GOT3 (cell line): ENCODE data around the gene NCOA7.
"Not testable (repeated sequence)": the region's sequence is repeated elsewhere in the genome, so short reads cannot be mapped to it uniquely, and the experiment has no call there.

ENCODE experiments used
- DNase-seq: peaks from one replicate; lab custom pipeline; 2025; ENCODE audit warnings: mixed read lengths; lab: John Stamatoyannopoulos, UW

NCOA7 gene

DNA sequence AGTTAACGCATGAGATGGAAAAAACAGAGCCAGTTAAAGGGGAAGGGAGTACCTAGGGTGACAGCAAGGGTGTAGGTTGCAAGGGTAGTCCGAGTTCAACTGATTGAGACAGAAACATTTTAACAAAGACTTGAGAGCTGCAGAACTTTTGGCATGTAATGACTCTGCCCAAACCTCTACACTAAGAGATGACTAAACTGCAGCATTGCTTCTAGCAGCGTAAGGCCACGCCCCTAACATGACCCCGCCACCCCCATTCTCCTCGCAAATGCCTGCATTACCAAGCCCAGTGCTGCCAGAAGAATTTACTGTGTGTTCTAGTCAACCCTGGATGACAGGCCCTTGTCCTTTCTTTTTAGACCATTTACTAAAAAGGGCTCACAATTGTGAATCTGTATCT, 159.5 kb downstream of the NCOA7 start:
- DNase-seq: peak; percentile 6

DNA sequence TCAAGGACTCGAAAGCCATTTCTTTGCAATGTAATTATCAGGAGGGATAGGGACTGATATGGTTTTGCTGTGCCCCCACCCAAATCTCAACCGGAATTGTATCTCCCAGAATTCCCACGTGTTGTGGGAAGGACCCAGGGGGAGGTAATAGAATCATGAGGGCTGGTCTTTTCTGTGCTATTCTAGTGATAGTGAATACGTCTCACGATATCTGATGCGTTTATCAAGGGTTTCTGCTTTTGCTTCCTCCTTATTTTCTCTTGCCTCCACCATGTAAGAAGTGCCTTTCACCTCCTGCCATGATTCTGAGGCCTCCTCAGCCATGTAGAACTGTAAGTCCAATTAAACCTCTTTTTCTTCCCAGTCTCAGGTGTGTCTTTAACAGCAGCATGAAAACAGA, 160.0 kb downstream of the NCOA7 start:
- not testable (repeated sequence) for DNase-seq

DNA sequence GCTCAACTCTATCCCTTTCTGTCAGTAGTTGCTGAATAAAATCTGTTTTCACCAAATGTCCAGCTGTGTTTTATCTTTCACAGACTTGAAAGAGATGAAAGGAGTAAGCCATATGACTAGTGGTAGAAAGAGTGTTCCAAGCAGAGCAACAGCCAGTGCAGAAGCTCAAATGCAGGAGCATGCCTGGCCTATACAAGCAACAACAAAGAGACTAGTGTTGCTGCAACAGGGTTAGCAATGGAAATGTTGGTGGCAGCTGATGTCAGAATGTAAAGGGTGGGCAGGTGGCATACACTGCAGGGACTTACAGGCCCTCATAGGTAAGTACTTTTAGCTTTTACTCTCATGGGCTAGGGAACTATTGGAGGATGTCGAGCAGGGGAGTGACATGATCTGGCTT, 160.6 kb downstream of the NCOA7 start:
- no peak for DNase-seq

DNA sequence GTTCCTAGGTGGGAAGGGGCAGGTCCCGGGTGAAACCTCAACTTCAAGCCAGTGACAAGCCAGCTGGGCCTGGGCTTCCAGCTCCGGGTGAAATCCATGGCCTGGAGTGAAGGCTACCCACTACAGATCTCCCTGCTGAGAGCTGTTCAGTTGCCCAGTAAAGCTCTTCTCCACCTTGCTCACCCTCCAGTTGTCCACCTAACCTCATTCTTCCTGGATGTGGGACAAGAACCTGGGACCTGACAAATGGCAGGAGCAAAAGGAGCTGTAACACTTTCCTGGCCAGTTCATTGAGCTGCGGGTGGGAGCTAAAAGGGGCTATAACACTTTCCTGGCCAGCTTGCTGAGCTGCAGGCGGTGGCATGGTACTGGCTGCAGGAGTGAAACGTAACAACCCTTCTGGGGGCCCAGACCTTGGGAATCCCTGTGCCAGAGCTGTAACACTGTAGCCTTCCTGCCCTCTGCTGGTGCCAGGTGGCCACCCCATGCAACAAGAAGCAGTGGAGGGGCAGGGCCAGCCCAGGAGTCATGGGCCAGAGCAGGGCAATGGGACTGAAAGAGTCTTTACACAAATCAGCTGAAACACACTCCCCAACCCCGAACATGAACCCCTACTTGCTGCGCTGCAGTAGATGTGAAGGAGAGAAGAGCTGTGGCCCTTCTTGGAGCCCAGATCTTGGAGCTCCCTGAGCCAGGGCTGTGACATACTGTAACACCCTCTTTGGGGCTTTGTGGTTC, 162.2 kb downstream of the NCOA7 start:
- no peak for DNase-seq

DNA sequence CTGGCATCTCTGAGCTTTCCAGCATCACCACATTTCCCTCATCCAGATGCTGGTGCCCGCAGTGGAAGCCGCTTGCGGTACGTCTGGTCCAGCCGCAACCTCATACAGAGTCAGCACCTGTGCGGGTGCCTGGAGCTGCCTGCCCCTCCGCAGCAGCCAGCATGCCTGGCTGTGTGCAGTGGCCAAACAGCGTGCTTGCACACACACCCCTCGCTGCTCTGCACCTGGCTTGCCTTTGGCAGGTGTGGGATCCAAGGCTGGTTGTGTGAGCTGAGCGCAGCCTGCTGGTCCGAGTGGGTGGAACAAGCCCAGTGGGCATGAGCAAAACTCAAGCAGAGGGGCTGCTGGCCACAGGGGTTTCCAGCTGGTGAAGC, 162.7 kb downstream of the NCOA7 start:
- no peak for DNase-seq

DNA sequence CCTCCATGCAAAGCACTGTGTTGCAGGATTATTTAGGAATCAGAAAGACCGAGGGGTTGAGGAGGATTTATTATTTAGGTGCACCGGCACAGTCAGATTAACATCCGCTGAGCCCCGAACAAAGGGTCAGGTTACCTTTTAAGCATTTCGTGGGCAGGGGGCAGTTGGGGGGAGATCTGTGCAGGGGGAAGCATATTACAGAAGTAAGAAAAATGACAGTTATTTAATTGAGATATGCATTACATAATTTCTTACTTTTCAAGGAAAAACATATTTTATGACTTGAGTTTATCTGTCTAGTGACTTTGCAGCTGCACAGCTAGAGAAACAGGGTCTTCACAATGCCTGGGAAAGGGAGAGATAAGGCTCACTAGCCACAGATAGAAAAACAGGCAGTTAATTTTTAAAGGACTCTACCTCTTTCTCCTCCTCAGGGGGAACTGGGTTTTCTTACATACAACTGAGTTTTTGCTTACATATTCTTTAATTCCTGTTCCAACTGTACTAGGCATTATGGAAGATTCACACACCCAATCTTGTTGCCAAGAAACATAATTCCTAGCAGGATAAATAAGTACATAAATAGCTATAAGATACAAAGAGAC, 164.1 kb downstream of the NCOA7 start:
- DNase-seq: no peak

DNA sequence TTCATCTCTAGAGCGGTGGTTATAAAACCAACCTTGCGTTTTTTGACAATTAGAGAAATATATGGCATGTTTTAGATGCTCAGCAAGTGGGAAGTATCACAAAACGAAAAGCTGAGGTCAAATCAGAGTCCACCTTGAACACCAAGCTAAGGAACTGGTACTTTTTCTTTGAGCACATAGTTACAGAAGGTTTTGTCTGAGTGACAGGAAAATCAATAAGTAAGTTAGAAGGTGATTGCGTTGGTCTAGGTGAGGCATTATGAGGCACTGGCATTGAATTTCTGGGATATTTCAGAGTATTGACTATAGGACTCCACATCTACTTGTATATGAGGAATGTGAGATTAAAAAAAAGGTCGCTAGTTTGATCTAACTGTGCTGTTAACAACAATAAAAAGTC, 165.2 kb downstream of the NCOA7 start:
- DNase-seq: no peak

DNA sequence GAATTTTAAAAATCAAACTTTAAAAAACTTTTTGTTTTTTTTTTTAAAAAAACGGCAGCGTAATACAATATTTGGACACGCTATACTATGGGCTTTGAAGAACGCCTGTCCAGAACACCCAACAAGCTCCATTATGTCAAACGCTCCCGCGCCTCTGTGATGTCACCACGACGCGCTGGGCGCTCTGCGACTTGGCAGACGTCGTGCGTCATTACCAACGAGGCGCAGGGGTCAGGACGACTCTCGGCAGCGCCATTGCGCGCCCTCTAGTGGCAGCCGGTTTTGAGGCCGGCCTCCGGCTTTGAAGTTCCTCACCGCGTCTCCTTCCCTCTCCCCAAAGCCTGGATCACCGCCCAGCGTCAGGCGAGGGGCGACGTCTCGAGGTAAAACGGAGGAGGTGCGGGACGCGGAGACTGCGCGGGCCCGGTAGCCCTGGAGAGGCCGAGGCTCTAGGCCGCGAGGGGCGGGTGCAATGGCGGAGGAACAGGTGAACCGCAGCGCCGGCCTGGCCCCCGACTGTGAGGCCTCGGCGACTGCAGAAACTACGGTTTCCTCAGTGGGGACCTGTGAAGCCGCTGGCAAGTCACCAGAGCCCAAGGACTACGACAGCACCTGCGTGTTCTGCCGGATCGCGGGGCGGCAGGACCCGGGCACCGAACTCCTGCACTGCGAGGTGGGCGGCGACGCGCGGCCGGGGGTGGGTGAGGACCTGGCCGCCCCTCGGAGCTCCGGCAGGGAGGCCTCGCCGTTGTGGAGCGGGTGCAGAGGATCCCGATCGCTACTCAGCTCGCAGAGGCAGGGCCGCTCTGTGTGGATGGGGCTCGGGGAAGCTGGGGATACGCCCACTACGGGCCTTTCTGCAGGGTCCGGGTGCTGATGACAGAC, 166.0 kb downstream of the NCOA7 start, which contains the start of gene HINT3:
Gene HINT3, plus strand, starts transcription at position 265 of the 885 bp plus-strand sequence. Its CDS starts 208 bp downstream, at position 473.
- peak; percentile 83 for DNase-seq

DNA sequence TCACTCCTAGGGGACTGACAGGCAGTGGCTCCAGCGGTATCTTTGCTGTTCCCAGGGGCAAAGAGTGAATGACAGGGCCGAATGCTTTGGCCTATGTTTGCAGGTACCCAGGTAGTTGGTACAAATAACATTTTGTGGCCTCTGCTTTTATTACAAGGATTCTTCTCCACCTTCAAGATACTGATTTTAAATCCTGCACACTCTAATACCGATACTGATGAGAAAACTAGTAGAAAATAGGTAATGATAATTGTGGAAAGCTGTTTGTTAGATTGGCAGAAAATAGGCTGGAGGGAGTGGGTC, 166.6 kb downstream of the NCOA7 start:
- DNase-seq: no peak

DNA sequence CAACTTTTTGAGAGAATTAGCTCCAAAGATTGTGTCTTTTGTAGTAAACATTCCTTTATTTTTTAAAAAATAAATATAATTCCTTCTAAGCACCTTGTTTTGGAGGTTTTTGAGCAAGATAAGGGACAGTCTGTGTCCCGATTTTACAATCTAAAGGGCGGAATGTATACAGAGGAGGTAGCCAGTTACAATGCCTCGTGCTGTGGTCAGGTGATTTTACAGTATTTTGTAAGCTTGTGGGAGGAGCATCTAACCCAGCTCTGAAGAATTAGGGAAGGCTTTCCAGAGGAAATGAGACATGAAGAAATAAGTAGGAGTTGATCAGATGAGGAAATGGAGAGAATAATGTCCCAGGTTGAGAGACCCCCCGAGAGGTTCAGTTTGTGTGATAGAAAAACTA, 167.1 kb downstream of the NCOA7 start:
- DNase-seq: no peak

DNA sequence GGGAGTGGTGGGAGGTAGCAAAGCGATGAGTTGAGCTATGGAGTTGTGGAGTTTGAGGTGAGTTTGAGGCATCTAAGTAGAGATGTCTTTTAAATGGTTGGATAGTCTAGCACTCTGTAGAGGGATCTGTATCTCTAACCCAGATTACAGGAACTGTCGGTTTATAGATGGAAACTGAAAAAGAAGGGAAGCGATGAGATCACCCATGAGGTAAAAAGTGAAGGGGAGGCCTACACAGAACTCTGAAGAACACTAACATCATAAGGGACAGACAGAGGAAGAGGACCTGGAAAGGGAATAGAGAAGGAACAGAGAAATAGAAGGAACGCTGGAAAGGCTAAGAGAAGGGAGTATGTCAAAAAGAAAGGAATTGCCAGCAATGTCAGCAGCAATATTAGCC, 168.3 kb downstream of the NCOA7 start:
- no peak for DNase-seq

DNA sequence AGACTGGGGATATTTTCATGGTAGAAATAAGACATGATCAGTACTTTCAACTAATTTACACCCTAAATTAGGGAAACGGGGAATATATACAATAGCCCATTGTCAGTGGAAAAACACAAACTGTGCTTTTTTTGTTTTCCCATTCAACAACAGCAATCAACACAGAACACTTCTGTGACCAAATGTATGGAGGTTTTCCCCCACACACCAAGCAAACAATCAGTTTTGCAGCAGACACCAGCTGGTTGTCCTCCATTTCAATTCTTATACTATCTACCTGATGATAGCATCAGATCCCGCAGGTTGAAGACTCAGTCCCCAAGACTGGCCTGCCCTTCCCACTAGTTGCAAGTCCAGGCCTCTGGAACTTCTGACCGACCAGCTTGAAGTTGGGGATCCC, 170.4 kb downstream of the NCOA7 start:
- DNase-seq: no peak

DNA sequence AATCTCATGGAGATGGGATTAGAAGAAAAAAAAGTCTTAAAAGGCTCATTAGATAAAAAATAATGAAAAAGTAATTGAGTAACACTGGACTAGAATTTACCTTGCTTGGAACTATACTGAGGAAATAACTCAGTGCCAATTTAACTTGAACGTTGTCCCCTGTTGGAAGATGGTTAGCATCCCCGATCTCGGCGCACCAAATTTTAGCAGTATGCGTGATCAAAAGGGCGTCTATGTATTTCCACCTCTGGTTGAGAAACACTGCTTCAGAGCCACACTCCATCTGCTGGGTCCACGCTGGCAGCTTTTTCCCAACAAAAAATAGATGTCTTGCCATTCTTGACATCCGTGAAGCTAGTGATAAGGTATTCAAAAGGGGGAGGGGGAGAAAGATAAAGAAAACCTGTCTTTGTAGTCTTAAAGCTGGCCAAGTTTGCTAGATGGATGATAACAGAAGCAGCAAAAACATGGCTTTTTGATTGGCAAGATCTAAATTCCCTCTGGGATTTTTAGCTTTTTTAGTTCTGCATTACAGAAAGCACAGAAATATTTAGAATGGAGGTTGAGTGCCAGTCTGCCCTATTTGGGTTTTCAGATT, 172.2 kb downstream of the NCOA7 start:
- no peak for DNase-seq

DNA sequence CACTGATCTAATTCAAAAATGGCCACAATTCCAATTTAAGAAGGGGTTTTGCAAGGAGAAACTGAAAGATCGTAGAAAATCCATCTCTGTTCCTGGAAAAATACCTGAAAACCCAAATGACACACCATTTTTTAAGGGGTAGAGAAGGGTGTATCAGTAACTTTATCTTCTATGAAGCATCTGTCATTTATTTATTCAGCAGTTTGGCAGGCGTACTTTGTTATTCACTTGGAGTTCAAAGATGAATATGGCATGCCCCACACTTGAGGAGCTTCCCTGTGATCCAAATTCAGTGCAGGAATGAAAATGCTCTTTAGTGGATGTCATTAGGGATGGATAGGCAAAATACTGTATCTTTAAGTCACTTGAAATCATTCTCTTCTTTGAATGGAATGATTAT, 173.1 kb downstream of the NCOA7 start:
- no peak for DNase-seq

DNA sequence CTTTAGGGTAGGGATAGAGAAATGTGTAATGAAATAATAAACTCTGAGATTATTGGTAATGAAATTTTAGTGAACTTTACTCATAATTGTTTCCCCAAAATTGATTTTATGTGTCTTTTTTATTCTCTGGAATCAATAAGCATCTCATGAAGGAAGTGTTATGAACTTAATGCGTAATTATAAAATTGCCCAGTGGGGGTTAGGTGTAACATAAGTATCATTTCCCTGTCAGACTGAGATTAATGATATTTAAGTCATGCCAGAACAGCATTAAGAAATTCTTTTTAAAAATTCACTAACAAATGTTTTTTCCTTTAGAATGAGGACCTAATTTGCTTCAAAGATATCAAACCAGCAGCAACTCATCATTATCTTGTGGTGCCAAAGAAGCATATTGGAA, 175.8 kb downstream of the NCOA7 start:
- DNase-seq: no peak

DNA sequence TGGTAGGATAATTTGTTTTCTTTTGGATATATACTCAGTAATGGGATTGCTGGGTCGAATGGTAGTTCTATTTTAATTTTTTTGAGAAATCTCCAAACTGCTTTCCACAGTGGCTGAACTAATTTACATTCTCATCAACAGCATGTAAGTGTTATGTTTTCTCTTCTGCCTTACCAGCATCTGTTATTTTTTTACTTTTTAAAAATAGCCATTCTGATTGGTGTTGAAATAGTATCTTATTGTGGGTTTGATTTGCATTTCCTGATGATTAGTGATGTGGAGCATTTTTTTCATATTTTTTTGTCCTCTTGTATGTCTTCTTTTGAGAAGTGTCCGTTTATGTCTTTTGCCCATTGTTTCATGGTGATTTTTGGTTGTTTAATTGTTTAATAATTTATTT, 177.7 kb downstream of the NCOA7 start:
- no peak for DNase-seq

DNA sequence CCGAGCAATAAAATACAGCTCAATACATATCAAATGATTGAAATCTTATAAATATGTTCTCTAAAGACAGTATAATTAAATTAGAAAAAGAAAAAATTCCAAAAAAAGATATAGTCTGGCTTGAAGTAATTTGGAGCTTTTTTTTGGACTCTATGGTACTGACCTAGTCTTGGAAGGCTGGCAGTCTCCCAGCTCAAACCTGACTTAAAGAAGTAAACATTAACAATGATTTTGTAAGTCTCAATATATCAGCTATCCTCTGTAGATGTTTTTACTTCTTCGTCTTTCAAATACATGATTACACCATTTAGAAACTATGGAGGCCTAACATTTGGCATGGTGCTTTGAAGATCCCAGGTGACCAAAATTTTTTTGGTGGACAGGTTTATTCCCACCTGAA, 180.0 kb downstream of the NCOA7 start:
- DNase-seq: no peak

DNA sequence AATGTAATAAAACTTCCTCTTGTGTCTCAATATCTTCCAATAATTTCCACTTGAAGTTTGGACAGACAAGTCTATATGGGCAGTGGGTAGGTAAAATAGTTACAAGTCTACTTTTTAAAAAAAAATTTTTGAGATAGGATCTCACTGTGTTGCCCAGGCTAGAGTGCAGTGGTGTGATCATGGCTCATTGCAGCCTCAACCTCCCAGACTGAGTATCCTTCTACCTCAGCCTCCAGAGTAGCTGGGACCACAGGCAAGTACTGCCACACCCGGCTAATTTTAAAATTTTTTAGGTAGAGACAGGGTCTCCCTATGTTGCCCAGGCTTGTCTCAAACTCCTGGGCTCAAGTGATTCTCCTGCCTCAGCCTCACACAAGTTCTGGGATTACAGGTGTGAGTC, 181.7 kb downstream of the NCOA7 start:
- DNase-seq: not testable (repeated sequence)

DNA sequence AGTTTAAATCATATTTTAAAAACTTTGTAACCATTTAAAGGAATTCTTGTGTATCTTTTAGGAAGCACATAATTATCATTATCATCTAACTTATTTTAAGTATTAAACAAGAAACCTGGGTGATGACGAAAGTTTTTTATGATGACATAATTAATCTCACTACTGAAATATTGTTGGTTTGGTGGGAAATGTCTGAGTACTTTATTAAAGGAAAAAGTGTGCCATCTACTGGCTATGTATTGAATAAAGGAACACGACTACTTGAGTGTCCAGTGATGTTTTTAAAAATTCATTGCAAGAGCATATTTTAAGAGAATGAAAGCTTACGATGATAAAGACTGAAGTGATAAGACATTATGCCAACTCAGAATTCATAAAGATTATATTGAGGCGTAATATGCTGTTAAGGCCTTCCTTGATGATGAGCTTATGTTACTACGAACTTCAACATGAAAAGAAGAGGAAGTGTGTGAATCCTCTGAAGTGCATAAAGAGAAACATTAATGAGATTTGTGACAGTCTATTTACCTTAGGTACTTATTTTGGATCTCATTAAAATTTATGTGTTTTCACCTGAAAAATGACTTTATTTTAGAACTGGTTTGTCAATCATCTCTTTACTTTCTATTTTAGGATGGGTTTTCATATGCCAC, 183.6 kb downstream of the NCOA7 start:
- DNase-seq: no peak

DNA sequence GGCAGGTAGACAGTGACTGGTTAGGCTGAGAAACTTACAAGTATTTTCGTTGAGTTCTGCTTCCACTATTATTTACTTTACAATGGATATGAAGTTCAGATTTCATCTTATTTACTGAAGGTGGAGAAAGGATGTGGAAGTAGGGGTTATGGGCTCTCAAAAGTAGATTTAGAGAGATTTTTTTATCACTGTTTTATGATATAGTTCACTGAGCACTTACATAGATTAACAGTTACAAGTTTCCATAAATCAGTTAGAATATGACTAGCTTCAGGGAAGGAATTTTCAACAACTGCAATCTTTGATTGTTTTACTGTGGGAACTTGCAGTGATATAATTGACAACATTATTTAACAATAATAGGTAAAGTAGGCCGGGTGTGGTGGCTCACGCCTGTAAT, 188.3 kb downstream of the NCOA7 start:
- DNase-seq: no peak
